GM21528 (cell line): ENCODE results near the gene HCN4.

Experiments used
- ATAC-seq: cut with Tn5 transposase; IDR thresholded peaks from one replicate; pipeline ENCODE4 v1.9.1; 2021; ENCODE audit warnings: mild to moderate bottlenecking, moderate library complexity; ENCODE audit not compliant: unreplicated experiment, low FRiP score

The HCN4 gene

DNA sequence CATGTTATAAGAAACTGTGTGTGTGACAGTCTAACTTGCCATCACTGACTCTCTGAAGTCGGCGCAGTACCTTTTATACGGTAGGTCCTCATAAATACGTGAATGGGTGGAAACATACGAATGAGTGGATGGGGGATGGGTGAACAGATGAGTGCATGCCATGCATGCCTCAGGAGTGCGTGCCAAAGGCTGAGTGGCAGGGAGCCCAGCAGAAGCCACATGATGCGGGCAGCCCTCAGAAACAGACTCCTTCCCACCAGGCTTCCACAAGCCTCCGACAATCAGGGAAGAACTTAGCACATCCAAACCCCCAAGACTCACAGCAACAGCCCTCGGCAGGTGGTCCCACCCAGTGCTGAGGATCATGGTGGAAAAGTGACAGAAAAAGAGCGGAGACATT lies 16.7 kb downstream of the HCN4 start:
- ATAC-seq, result no peak

DNA sequence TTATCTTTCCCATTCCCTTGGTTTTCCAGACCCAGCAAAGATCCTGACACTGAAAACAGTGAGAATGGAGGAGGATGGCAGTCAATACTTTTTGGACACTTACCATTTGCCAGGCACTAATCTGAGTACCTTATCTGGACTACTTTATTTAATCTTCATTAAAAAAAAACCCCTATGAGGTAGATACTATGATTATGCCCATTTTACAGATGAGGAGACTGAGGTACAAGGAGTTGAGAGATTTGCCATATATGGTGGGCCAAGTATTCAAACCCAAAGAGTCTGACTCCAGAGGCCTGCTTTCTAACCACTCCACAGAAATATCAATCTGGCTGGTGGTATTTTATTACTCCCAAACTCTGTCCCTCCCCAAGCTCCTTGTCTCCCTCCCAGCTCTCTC lies 19.6 kb downstream of the HCN4 start:
- ATAC-seq, result no peak

DNA sequence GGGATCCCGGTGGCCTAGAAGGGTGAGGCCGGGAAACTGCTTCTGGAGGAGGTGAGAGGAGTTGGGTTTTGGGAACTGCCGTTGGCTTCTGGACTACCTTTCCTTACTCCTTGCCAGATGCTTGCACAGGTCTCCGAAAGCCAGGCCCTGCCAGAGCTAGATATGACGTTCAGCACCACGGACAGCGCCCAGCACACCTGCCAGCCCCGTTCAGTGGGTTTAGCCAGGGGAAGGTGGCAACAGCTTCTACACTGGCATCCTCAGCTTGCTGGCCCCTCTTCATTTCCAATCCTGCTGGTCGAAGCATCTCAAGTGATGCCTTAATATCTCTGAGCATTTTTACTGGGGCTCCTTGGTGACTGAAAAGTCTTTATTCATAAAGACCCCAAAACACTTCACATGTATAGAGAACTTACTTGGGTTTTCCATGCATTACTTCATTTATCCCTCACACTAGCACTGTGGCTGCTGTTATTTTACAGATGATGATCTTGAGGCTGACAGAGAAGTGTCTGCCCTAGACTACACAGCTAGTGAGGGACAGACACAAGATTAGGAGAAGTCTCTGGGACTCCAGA lies 21.9 kb downstream of the HCN4 start:
- no peak for ATAC-seq

DNA sequence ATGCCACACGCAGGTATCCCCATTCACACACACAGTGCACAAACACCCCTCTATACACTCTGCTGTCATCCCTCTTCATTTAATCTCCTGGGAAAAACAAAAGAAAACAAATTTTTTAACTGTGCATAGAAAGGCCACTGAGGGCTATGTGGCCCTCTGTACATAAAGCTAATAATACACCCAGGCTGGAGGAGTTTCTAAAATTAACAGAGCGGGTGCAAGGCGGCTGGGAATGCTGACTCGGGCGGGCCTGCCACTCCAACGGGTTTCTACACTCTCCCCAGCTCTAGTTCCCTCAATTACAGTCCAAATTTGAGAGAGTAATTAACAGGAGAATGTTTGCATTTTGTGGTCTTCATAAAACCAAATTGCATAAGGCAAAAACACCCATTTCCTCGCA lies 23.1 kb downstream of the HCN4 start:
- ATAC-seq, result no peak

DNA sequence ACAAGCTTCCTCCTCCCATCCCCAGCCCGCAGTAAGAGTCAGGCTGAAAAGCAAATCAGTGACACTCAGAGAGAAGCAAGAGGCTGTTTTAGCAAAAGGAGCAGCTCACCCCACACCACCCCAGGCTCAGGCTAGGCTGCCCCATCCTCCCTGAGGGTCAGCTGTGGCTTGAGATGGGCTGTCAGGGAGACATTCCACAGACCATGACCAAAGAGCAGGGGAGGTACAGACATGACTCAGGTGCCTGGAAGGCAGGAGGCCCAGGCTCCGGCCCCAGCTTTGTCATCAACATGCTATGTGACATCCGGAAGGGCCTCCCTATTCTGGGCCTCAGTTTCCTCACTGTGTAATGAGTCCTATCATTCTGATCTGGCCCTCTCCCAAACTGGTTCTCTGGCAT lies 24.7 kb downstream of the HCN4 start:
- ATAC-seq, result no peak

DNA sequence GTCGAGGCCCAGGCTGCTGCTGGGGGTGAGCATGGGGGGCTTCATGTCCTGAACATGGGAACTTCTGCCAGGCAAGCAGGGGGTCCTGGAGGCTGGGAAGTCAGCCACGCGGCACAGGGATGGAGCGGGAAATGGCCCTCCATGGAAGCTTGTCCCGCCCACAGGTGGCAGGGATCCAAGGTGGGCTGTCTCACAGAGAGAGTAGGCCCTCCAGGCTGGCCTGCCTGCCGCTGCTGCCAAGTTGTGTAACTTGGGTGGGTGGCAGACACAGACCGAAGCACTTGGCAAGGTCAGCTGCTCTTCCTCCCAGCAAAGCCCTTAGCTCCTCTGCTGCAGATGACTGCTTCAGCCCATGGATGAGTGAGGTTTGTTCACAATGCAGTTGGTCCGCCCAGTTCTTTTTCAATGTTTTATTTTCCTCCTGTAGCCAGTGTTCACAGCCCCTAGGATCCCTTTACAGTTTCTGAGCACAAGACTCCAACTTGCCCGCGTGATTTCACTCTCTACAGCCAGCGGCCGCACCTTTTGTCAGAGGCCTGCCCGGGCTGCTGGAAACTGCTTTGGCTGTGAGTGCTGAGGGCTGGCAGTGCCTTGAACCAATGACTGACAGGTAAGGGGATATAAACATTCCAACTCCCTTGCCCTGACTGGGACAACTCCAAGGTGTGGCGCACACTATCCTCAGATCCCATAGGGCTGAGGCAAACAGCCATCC lies 26.7 kb downstream of the HCN4 start:
- no peak for ATAC-seq

DNA sequence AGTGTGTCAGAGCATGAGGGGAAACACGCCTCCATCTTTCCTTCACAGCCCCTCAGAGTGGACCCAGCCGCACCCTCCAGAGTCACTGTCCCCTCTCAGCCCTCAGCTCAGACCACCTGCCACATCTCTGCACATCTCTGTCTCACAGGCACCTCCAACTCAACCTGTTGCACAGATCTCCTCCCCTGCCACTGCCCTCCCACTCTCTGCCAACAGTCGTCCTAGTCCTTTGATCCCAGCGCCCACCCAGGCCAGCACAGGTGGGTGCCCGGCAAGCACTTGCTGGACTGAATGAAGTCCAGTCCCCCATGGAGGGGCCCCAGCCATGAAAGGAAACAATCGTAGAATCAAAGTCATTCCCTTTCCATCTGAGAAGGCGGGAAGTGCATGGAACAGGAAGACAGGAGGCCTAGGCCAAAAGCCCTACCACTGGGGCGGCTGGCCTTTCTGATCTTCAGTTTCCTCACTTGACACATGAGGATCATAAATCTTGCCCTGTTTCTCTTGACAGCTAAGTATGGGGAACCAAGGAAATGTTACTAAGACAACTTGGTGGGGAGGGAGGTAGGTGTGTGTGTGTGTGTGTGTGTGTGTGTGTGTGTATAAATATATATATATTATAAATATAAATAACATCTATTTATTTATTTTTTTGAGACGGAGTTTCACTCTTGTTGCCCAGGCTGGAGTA lies 28.1 kb downstream of the HCN4 start:
- no peak for ATAC-seq

DNA sequence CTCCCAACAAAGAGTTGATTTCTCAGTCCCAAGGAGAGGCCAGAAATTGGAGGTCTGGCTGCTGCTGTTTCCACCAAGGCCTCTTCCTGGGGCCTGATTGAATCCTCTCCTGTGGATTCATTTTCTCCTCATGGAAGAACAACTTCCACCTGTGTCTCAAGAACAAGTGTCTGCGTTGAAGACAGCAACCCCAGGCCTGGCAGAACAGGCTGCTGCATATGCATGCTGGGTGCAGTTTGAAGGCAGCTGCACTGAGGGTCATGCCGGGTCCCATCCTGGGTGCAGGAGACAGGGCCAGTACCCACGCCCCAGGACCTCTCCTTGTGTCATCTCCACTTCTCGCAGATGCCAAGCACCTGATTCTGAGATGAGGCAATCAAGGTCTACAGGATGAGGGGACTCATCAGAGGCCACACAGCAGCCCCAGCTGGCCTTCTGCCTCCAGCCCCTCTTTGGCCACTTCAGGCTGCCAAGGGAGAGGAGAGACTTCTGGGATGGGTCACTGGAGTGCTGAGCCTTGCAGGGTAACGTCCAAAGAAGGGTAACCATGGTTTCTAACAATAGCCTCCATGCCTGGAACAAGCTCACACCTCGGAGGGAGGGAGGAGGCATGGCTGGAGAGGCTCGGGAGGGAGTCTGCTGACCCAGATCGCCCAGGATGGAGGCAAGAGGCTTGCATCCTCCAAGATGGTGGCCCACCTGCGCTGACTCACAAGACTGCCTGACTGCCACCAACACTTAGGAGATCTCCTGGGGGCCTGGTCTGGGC lies 30.0 kb downstream of the HCN4 start:
- no peak for ATAC-seq

DNA sequence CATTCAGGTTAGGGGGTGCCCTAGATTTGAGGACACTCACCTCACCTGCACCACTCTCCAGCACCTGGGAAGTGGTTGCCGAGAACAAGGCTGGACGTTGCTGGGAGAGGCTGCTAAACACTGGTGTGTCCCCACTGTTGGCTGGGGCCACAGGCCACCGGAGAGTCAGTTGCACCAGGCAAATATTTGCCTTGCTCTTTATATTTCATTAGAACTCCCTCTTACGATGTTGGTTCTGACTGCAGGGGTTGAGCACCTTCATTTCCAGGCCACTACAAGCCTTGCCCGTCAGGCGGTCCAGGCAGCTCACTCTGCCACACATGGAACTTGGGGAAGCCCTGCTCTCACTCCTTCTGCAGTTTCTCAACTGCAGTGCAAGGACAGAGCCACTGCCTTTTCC lies 30.7 kb downstream of the HCN4 start:
- no peak for ATAC-seq

DNA sequence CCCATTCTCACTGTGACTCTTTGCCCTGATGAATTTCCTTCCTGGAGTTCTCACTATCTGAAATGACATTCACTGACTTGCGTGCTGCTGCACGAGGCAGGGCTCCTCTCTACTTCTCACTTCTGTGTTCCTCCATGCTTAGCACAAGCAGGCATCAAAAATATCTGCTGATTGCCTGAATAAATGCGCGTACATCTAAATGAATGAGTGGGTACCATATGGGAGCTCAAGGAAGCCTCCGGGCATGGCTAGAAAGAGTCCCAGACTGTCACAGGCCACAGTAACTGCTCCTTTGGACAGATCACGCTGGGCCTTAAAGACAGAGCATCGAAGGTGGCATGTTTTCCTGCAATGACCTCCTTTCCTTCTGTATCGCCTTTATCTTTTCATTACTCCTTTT lies 31.6 kb downstream of the HCN4 start:
- ATAC-seq, result no peak

DNA sequence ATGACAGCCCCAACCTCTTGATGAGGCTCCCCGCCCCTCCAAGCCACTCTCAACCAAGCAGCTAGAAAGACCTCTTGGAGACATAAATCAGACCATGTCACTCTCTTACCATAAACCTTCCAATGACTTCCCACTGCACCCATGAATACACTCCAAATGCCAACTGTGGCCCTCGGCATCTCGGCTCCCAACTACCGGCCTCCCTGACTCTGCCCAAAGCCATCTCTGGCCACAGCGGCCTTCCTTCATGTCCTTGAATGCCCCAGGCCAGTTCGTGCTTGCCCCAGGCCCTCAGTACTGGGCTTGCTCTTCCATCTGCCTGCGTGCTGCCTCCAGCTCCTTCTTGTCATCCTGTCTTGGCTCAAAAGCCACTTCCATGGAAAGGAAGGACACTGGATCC lies 32.0 kb downstream of the HCN4 start:
- no peak for ATAC-seq

DNA sequence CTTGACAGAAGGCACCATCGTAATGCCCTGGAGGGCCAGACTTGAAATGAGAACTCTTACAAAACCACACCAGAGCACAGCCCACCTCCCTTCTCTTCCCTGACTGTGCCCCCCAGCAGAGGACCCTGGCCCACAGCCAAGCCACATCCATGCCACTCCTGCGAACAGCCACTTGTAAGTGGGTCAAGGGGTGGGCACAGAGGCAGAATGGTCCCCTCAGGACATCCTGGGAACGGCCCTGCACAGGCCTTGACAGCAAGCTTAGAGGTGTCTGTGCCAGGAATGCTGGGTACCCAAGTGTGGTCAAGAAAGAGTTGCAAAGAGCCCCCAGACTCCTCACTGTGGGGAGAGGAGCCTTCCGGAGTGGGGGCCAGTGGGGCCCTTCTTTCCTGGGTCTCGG lies 33.3 kb downstream of the HCN4 start:
- ATAC-seq, result no peak

DNA sequence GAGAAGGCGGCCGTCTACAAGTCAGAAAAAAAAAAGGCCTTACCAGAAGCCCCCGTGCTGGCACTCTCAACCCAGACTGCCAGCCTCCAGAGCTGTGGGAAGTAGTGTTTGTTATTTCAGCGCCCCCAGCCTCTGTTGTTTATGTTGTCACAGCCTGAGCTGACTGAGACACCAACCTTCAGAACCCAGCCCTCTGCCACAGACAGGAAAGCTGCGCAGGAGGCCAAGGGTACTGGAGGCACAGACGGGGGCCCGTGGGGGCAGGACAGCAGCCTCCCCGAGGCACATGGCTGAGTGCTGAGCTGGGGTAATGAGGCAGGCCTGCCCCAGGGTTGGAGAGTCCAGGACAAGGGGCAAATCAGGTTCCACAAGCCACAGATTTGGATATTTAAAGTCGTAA lies 33.7 kb downstream of the HCN4 start:
- no peak for ATAC-seq

DNA sequence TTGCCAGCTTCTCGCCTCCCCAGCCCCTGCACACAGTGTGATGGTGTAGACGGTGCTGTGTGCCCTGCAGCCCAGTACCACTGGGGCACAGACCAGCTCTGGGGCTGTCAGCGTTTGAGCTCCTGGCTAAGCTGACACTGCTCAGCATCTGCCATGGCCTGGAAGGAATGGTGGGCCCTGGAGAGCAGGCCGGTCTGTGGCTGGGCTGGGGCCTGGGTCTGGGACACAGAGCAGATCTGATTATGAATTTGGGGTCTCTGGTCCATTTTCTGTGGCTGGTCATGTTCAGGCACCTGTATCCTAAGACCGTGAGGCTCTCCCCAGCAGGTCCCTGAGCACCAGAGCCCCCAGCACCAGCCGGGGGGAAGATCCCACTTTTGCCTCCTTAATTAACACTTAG lies 34.7 kb downstream of the HCN4 start:
- no peak for ATAC-seq

DNA sequence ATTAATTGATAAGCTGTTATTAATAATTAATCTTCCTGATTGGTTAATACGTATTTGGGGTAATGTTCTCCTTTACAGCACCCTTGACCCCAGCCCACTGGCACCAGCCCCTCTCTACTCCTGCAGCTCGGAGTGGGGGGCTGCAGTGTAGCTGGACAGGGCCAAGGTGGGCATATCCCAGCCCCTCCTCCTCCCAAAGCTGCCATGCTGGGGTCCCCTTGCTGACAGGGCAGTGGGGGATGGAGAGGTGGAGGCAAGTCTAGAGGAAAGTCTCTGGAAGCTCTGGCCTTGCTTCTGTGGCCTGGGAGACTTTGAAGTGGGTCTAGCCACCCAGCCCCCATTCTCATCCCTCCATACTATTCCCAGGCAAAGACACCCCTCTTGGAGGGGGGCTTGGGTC lies 35.8 kb downstream of the HCN4 start:
- ATAC-seq, result no peak

DNA sequence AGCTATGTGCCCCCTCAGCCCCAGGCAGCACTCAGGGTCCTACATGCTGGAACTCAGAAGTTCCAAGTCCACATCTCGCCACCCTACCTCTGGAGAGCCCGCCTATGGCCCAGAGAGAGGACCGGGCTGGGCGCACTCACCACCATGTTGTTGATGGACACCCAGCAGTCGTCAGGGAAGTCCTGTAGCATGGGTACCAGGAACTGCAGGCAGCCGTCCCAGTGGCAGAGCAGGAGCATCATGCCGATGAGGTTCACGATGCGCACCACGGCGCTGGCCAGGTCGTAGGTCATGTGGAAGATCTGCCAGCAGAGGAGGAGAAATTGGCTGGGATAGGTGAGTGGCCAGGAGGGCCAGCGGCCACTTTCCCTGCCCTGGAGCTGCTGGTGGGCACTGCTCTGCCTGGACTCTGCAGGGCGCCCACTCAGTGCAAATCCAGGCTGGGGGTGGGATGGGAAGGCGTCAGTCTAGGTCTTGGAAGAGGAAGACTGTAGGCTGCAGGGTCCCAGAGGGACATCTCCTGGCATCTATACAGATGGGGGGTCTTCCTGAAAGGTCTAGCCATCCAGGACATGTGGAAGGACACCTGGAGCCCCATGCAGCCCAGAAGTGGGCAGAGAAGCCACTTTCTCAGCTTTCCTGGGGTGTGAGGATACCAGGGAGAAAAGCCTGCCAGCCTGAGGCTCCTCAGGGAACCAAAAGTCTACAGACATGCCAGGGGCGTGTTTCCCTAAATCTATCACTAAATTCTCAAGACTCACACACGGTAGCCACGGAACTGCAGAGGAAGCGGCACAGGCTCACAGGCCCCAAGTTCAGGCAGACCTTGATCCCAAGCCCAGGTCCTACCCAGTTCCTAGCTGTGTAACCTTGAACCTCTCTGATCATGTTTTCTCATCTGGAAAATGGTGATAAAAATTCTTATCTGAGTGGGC lies 36.5 kb downstream of the HCN4 start:
- ATAC-seq, result no peak

DNA sequence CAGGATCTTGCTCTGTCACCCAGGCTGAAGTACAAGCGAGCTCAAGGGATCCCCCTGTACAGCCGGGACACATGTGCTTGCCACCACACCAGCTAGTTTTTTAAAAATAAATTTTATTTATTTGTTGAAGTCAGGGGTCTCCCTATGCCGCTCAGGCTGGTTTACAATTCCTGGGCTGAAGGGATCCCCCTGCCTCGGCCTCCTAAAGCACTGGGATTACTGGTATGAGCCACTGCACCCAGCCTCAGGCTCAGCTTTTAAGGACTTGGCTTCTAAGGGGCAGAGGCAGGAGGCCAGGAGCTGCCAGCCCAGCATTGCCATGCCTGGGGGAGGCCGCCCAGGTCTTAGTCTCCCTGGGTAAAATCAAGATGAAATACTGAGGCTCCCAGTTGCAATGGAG lies 37.3 kb downstream of the HCN4 start:
- ATAC-seq, result no peak

DNA sequence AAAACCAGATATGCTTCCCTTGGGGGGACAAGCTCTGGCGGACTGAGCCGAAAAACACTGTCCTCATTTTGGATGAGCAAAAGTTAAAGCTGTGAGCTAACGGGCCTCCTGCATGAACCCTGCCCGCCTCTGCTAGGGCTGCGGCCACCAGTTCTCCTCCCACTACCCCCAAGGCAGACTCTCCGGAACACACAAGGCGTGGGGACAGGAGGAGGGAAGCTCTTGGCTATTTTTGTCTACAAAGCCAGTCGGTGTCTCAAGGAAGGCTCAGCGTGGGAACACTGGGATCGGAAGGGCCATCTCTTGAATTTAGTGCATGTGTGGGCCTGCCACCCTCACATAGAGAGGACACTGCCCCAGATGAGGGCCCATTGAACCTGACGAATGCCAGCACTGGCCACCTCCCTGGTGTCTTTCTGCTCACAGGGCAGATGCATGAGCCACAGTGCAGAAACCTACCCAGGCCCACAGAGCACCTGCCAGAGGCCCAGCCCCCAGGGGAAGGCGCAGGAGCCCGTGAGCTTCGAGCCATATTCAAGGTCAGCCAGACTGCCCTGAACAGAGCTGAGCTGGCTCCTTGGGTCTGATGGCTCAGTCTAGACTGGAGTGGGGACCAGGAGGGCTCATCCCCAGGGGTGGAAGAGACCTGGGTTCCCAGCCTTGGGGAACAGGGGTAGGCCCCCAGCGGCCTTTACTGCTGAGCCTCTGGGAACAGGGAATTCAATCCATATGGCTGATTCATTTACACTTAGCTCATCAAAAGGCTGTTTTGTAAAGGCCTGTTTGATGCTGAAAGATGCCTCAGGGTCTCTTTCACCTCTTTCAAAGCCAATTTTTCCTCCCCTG lies 38.3 kb downstream of the HCN4 start:
- no peak for ATAC-seq

DNA sequence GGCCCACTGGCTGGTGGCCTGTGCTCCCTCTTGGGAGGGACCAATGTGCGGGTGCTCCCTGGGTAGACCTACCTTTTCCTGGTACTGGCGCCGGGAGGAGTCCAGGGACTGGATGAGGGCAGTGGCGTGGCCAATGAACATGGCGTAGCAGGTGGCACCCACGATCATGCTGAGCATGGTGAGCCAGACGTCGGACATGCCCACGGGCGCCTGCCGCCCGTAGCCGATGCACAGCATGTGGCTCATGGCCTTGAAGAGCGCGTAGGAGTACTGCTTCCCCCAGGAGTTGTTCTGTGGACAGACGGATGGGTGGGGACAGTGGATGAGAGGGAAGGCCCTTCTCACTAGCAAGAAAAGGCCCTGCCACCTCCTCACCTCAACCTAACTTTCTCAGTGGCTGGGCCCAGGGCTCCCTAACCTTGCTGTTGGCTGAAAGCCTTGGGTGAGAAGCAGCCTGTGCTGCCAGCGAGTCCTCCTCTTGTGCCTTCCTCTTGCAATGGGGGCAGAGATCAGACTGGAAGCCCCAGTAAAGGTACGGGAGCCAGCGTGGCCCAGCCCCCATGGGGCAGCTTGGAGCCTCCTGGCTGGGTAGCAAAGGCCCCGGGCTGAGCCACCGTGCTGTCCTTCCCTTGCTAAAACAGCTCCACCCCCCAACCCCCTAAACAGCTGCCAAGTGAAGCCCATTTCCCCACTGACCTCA lies 39.1 kb downstream of the HCN4 start:
- ATAC-seq, result no peak
